Measurements from ENCODE around the gene SLC25A41.

DNA sequence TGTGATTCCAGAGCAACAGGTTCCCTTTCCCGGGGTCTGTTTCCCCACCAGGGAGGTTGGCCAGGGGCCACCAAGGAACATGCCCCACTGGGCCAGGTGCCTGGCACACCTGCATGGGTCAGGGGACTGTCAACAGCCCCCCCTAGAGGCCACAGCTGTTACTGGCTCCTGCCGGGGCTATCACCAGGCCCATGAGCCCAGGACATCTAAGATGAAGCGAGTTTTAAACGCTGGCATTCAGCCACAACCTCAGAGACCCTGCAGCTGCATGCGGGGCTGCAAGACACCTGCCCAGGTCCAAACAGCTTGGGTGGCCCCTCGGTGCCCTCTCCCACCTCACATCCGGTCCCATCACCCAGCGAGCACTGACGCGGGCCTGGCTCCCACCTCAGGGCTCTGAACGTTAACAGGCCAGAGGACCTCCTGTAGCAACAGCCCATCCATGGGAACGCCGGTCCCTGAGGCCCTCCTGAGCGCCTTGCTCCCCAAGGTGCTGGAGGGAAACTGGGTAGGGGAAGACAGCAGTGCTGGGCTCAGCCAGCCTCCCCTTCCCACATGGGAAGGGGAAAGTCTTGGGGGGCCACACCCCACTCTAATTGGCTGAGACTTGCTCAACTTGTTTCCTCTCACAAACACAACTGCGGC, 21.0 kb downstream of the SLC25A41 start:
- TF ChIP-seq, protein P1, sequence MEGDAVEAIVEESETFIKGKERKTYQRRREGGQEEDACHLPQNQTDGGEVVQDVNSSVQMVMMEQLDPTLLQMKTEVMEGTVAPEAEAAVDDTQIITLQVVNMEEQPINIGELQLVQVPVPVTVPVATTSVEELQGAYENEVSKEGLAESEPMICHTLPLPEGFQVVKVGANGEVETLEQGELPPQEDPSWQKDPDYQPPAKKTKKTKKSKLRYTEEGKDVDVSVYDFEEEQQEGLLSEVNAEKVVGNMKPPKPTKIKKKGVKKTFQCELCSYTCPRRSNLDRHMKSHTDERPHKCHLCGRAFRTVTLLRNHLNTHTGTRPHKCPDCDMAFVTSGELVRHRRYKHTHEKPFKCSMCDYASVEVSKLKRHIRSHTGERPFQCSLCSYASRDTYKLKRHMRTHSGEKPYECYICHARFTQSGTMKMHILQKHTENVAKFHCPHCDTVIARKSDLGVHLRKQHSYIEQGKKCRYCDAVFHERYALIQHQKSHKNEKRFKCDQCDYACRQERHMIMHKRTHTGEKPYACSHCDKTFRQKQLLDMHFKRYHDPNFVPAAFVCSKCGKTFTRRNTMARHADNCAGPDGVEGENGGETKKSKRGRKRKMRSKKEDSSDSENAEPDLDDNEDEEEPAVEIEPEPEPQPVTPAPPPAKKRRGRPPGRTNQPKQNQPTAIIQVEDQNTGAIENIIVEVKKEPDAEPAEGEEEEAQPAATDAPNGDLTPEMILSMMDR (IDR thresholded peaks at IDR 0.05) = peak; percentile 23 to 65 (median 49)
- no peak for TF ChIP-seq POLR2A (IDR thresholded peaks at IDR 0.05)
